Cardiac fibroblast (primary cell): Measurements from ENCODE around the gene ADA.

ENCODE experiments used
- DNase-seq, 2 donors: peaks; one replicate each; pipeline versions ENCODE4 v3.0.0 to v3.0.0-alpha.2; 2010; ENCODE audit warnings: low read depth in 2 of 2
- H3K4me3 ChIP-seq, 2 donors: replicated peaks in 1 of 2; 1 replicate in 1 of 2; 2 replicates in 1 of 2; pipeline ENCODE4 v1.5.1; 2011; ENCODE audit warnings: low read depth in 2 of 2, low read length in 2 of 2, mild to moderate bottlenecking in 2 of 2, moderate library complexity in 1 of 2
- CTCF ChIP-seq: IDR thresholded peaks from one replicate; pipeline ENCODE4 v1.5.1; 2011; ENCODE audit warnings: low read depth, mild to moderate bottlenecking, low read length, inconsistent platforms

ADA gene

GRCh38 chr20:44599715-44600114 lies 51.8 kb downstream of the ADA start:
- H3K4me3 ChIP-seq, result no peak overlapping the region
- no peak for TF ChIP-seq CTCF
- DNase-seq, result no peak

GRCh38 chr20:44598423-44599305 lies 52.8 kb downstream of the ADA start:
- DNase-seq, result peak; percentile 36 to 67
- H3K4me3 ChIP-seq, result no peak overlapping the region
- peak; percentile 21 for TF ChIP-seq CTCF

- no peak for DNase-seq
- no peak for TF ChIP-seq CTCF
- H3K4me3 ChIP-seq, result no peak overlapping the region
Measured at GRCh38 chr20:44597930-44598329, 53.6 kb downstream of the ADA start.

GRCh38 chr20:44597516-44597915 lies 54.0 kb downstream of the ADA start:
- DNase-seq, result no peak
- TF ChIP-seq CTCF, result no peak
- no peak overlapping the region for H3K4me3 ChIP-seq

- DNase-seq, result no peak
- H3K4me3 ChIP-seq, result no peak overlapping the region
- TF ChIP-seq CTCF, result no peak
Measured at GRCh38 chr20:44596876-44597275, 54.6 kb downstream of the ADA start.

- no peak overlapping the region for H3K4me3 ChIP-seq
- no peak for TF ChIP-seq CTCF
- DNase-seq, result no peak
Measured at GRCh38 chr20:44596010-44596409, 55.5 kb downstream of the ADA start.
